Thyroid gland (tissue), 4 donors: Measurements from ENCODE around the gene NHERF2.

Experiments used
- CTCF ChIP-seq, 6 experiments: fragments of 200-600 bp in 3 of 6; fragments of 450-650 bp in 3 of 6; sonication (generic) in 3 of 6; IDR thresholded peaks; one replicate each; pipeline ENCODE4 v1.5.1; 2016 to 2019; ENCODE audit warnings: antibody characterized with exemption in 6 of 6, mild to moderate bottlenecking in 2 of 6, inconsistent platforms in 1 of 6, moderate library complexity in 1 of 6
- POLR2A ChIP-seq, 2 donors: fragments of 450-650 bp; IDR thresholded peaks; one replicate each; pipeline ENCODE4 v1.6.1; 2017; ENCODE audit warnings: antibody characterized with exemption in 2 of 2, mild to moderate bottlenecking in 2 of 2, moderate library complexity in 1 of 2

GRCh38 chr16:2026461-2027023 is at the start of gene NHERF2:
- TF ChIP-seq CTCF (IDR thresholded peaks at IDR 0.05) (no peak), POLR2A (IDR thresholded peaks at IDR 0.05) (peak in 1 of 2 donors; percentile 42)
